Astrocyte (in vitro differentiated cells and primary cell): ENCODE measurements around the gene FKBP1A. TPM values are rescaled to one million over a fixed set of nuclear protein-coding genes. Genes with fewer than 3 reads are reported as not detected.
A peak's percentile ranks its signal among the peaks of the same experiment; 100 is the strongest.

Source experiments
- DNase-seq: peaks from one replicate; pipeline ENCODE4 v3.0.0-alpha.2; 2010; ENCODE audit warnings: low read depth
- FAIRE-seq: peaks from 2 replicates; lab custom pipeline; 2011; peaks lifted over from hg19 to GRCh38; lab: Jason Lieb, UNC
- H2AFZ ChIP-seq: 2 replicates; pipeline ENCODE4 v1.6.0; 2012; ENCODE audit warnings: low read depth, low read length, inconsistent platforms
- H3K27ac ChIP-seq: 2 replicates; pipeline ENCODE4 v1.5.1; 2011; ENCODE audit warnings: low read depth, low read length, inconsistent platforms
- H3K27me3 ChIP-seq: 2 replicates; pipeline ENCODE4 v1.6.0; 2011; ENCODE audit warnings: low read length, inconsistent platforms; ENCODE audit not compliant: insufficient read depth
- H3K36me3 ChIP-seq: 2 replicates; pipeline ENCODE4 v1.5.1; 2011; ENCODE audit warnings: low read length, inconsistent platforms; ENCODE audit not compliant: insufficient read depth
- H3K4me1 ChIP-seq: 2 replicates; pipeline ENCODE4 v1.5.1; 2011; ENCODE audit warnings: low read length, inconsistent platforms; ENCODE audit not compliant: insufficient read depth
- H3K4me2 ChIP-seq: 2 replicates; pipeline ENCODE4 v1.6.0; 2012; ENCODE audit warnings: low read length, inconsistent platforms
- H3K4me3 ChIP-seq: 2 replicates; pipeline ENCODE4 v1.5.1; 2011; ENCODE audit warnings: low read depth, mild to moderate bottlenecking, low read length, inconsistent platforms; ENCODE audit not compliant: insufficient read depth
- H3K79me2 ChIP-seq: 2 replicates; pipeline ENCODE4 v1.6.0; 2012; ENCODE audit warnings: mild to moderate bottlenecking, low read length, inconsistent platforms; ENCODE audit not compliant: insufficient read depth
- H3K9ac ChIP-seq: 2 replicates; pipeline ENCODE4 v1.6.0; 2012; ENCODE audit warnings: mild to moderate bottlenecking, low read length, inconsistent platforms
- H3K9me3 ChIP-seq: 2 replicates; pipeline ENCODE4 v1.5.1; 2012; ENCODE audit warnings: low read depth, mild to moderate bottlenecking, low read length, inconsistent platforms; ENCODE audit not compliant: insufficient read depth
- H4K20me1 ChIP-seq: 2 replicates; pipeline ENCODE4 v1.6.0; 2012; ENCODE audit warnings: low read length, inconsistent platforms; ENCODE audit not compliant: insufficient read depth
- H3K27ac Mint-ChIP-seq: one replicate; pipeline ENCODE4 v1.8.0; 2021; ENCODE audit warnings: mild to moderate bottlenecking, mixed read lengths; ENCODE audit not compliant: unreplicated experiment
- H3K27me3 Mint-ChIP-seq: one replicate; pipeline ENCODE4 v1.8.0; 2021; ENCODE audit warnings: low read depth, mixed read lengths; ENCODE audit not compliant: unreplicated experiment
- H3K36me3 Mint-ChIP-seq: one replicate; pipeline ENCODE4 v1.8.0; 2021; ENCODE audit warnings: low read depth, mixed read lengths; ENCODE audit not compliant: unreplicated experiment
- H3K4me1 Mint-ChIP-seq: one replicate; pipeline ENCODE4 v1.8.0; 2021; ENCODE audit warnings: low read depth, mixed read lengths; ENCODE audit not compliant: unreplicated experiment
- H3K4me3 Mint-ChIP-seq: one replicate; pipeline ENCODE4 v1.8.0; 2021; ENCODE audit warnings: mild to moderate bottlenecking, moderate library complexity, mixed read lengths; ENCODE audit not compliant: unreplicated experiment
- H3K9me3 Mint-ChIP-seq: one replicate; pipeline ENCODE4 v1.8.0; 2021; ENCODE audit warnings: mild to moderate bottlenecking, mixed read lengths; ENCODE audit not compliant: unreplicated experiment
- EZH2 ChIP-seq: IDR thresholded peaks from 2 replicates; pipeline ENCODE4 v1.6.1; 2012; ENCODE audit warnings: mild to moderate bottlenecking, low read length, inconsistent platforms; ENCODE audit not compliant: insufficient read depth
- total RNA-seq: library from RNA; stranded (reverse); gene quantifications from 2 replicates; pipeline ENCODE4 v1.2.1, GENCODE V29; 2021
- TF ChIP-seq, protein P1 (sequence below): IDR thresholded peaks from 2 replicates; pipeline ENCODE4 v1.5.1; 2011; ENCODE audit warnings: low read depth, mild to moderate bottlenecking, inconsistent platforms, low read length, moderate library complexity; ENCODE audit not compliant: insufficient read depth

The FKBP1A gene
- total RNA-seq, 1 donor from 2014 or later, result 379 TPM

DNA sequence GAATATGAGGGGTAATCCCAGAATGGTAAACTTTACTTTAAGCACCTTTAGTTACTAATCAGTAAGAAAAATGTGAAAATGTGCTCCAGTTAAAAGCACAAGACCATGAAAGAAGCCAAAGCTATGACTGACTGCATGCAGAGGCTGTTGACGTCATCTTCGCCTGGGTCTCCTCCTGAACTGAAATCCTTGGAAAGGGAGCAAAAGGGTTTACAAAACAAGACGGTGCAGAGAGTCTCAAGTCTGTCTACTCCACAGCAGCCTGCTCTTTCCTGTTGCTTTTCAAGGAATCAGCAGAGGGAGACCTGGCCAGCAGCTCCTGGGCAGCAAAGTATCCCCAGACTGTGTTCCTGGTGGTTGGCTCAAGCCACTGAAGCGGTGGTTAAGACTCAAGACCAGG, 10.2 kb downstream of the FKBP1A start:
- Histone ChIP-seq H3K4me1 (peaks cover 11% of the 10 kb centered on the region), H3K9me3 (no peaks in the 10 kb centered on the region), H3K4me2 (no peak overlapping the region), H3K27ac (no peak overlapping the region), H2AFZ (no peak overlapping the region), H3K79me2 (peaks cover 100% of the 10 kb centered on the region), H4K20me1 (peaks cover 98% of the 10 kb centered on the region), H3K9ac (no peak overlapping the region), H3K36me3 (peaks cover 11% of the 10 kb centered on the region), H3K27me3 (no peaks in the 10 kb centered on the region), H3K4me3 (no peak overlapping the region)
- no peak for FAIRE-seq
- TF ChIP-seq EZH2, result no peak
- TF ChIP-seq, protein P1, sequence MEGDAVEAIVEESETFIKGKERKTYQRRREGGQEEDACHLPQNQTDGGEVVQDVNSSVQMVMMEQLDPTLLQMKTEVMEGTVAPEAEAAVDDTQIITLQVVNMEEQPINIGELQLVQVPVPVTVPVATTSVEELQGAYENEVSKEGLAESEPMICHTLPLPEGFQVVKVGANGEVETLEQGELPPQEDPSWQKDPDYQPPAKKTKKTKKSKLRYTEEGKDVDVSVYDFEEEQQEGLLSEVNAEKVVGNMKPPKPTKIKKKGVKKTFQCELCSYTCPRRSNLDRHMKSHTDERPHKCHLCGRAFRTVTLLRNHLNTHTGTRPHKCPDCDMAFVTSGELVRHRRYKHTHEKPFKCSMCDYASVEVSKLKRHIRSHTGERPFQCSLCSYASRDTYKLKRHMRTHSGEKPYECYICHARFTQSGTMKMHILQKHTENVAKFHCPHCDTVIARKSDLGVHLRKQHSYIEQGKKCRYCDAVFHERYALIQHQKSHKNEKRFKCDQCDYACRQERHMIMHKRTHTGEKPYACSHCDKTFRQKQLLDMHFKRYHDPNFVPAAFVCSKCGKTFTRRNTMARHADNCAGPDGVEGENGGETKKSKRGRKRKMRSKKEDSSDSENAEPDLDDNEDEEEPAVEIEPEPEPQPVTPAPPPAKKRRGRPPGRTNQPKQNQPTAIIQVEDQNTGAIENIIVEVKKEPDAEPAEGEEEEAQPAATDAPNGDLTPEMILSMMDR, result no peak
- H3K27ac Mint-ChIP-seq, result no peak overlapping the region
- H3K4me1 Mint-ChIP-seq, result peaks cover 31% of the 10 kb centered on the region
- H3K9me3 Mint-ChIP-seq, result no peaks in the 10 kb centered on the region
- H3K36me3 Mint-ChIP-seq, result peaks cover 2% of the 10 kb centered on the region
- DNase-seq, result no peak
- H3K27me3 Mint-ChIP-seq, result no peaks in the 10 kb centered on the region
- H3K4me3 Mint-ChIP-seq, result no peak overlapping the region

DNA sequence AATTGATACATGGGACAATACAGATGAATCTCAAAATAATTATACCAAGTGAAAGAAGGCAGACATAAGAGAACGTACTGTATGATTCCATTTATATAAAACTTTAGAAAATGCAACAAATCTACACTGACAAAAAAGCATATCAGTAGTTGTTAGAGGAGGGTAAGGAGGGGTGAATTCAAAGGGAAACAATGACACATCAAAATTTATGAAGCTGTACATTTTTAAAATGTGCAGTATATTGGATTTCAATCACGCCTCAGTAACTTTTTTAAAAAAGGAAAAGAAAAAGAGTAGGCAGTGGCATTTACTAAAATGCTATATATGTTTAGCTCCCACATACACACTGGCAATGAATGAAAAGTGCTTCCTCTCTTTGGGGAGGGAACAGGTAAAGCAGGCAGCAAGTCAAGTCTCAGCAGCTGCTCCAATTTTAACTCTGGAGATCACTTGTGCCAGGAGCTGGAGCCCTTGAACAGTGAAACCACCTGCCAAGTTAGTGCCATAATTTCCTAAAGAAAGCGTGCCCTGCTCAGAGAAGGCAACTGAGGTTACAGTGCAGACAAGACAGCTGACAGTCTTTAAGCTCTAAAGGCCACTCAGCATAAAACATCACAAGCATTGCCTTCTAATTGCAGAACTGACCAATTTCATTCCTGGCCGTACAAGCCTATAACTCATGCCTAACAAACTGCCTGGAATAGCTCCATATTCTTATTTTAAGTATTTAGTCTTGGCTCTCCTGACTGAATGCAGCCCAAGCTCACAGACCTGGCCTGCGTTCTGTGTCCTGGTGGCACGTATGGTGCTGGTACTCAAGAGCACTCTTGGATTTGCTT, 10.9 kb downstream of the FKBP1A start:
- no peak for FAIRE-seq
- no peak overlapping the region for H3K4me3 Mint-ChIP-seq
- H3K27ac Mint-ChIP-seq, result no peak overlapping the region
- no peaks in the 10 kb centered on the region for H3K27me3 Mint-ChIP-seq
- Histone ChIP-seq H3K9ac (no peak overlapping the region), H3K4me1 (peaks cover 17% of the 10 kb centered on the region), H4K20me1 (peaks cover 98% of the 10 kb centered on the region), H3K27ac (no peak overlapping the region), H3K27me3 (no peaks in the 10 kb centered on the region), H3K4me3 (no peak overlapping the region), H2AFZ (no peak overlapping the region), H3K79me2 (peaks cover 100% of the 10 kb centered on the region), H3K36me3 (peaks cover 11% of the 10 kb centered on the region), H3K9me3 (no peaks in the 10 kb centered on the region), H3K4me2 (no peak overlapping the region)
- H3K9me3 Mint-ChIP-seq, result no peaks in the 10 kb centered on the region
- DNase-seq, result peak; percentile 22
- H3K4me1 Mint-ChIP-seq, result peaks cover 38% of the 10 kb centered on the region
- H3K36me3 Mint-ChIP-seq, result peaks cover 2% of the 10 kb centered on the region
- TF ChIP-seq, protein P1, result no peak
- TF ChIP-seq EZH2, result no peak

- Histone ChIP-seq H3K4me2 (peak overlapping the region; percentile 51), H3K79me2 (peaks cover 96% of the 10 kb centered on the region), H3K9ac (no peak overlapping the region), H3K27me3 (no peaks in the 10 kb centered on the region), H3K4me3 (no peak overlapping the region), H2AFZ (no peak overlapping the region), H3K36me3 (peaks cover 10% of the 10 kb centered on the region), H3K4me1 (peaks cover 25% of the 10 kb centered on the region), H4K20me1 (peaks cover 94% of the 10 kb centered on the region), H3K27ac (no peak overlapping the region), H3K9me3 (no peaks in the 10 kb centered on the region)
- peaks cover 56% of the 10 kb centered on the region for H3K4me1 Mint-ChIP-seq
- TF ChIP-seq, protein P1, result no peak
- TF ChIP-seq EZH2, result no peak
- H3K27ac Mint-ChIP-seq, result no peak overlapping the region
- no peaks in the 10 kb centered on the region for H3K27me3 Mint-ChIP-seq
- no peaks in the 10 kb centered on the region for H3K36me3 Mint-ChIP-seq
- no peak overlapping the region for H3K4me3 Mint-ChIP-seq
- FAIRE-seq (no peak), DNase-seq (no peak)
- H3K9me3 Mint-ChIP-seq, result no peaks in the 10 kb centered on the region
These were observed 14.1 kb downstream of the FKBP1A start for GRCh38 chr20:1378735-1379125.
